Right lobe of liver (tissue), 6 donors: ENCODE data around the gene TTLL3. TPM values are rescaled to one million over a fixed set of nuclear protein-coding genes. Genes with fewer than 3 reads are reported as not detected.
"Not testable (repeated sequence)": the region's sequence is repeated elsewhere in the genome, so short reads cannot be mapped to it uniquely, and the experiment has no call there.

Experiments
- ATAC-seq, 4 donors: fragments of 200-7000 bp; cut with Tn5 transposase; one replicate each; pipeline ENCODE4 v1.9.1; 2020; ENCODE audit warnings: mild to moderate bottlenecking in 4 of 4, moderate library complexity in 4 of 4
- DNase-seq, 3 donors: peaks; one replicate each; pipeline ENCODE4 v3.0.0-alpha.2; 2020
- H3K27ac ChIP-seq, 3 donors: fragments of 200-600 bp; one replicate each; pipeline ENCODE4 v1.8.0; 2022
- H3K27me3 ChIP-seq, 2 donors: fragments of 200-600 bp; one replicate each; pipeline ENCODE4 v1.8.0; 2022
- H3K36me3 ChIP-seq, 4 donors: fragments of 200-600 bp; sonication (generic) in 1 of 4; one replicate each; pipeline versions ENCODE4 v1.5.1 to v1.8.0; 2017 to 2022; ENCODE audit warnings: control low read depth in 1 of 4
- H3K4me1 ChIP-seq, 4 donors: fragments of 200-600 bp; sonication (generic) in 1 of 4; one replicate each; pipeline versions ENCODE4 v1.5.1 to v1.8.0; 2017 to 2022; ENCODE audit warnings: control low read depth in 1 of 4
- H3K4me3 ChIP-seq, 3 donors: fragments of 200-600 bp; one replicate each; pipeline ENCODE4 v1.8.0; 2022
- H3K9me3 ChIP-seq, 4 donors: fragments of 200-600 bp; sonication (generic) in 1 of 4; one replicate each; pipeline versions ENCODE4 v1.5.1 to v1.8.0; 2017 to 2022; ENCODE audit warnings: control low read depth in 1 of 4
- POLR2A ChIP-seq: fragments of 450-650 bp; IDR thresholded peaks from one replicate; pipeline ENCODE4 v1.6.1; 2017; ENCODE audit warnings: antibody characterized with exemption, mild to moderate bottlenecking
- WGBS: methylation state at CpG from one replicate; pipeline ENCODE4 v1.1.6; 2018; ENCODE audit warnings: low coverage, low lambda C conversion rate; ENCODE audit not compliant: insufficient coverage; ENCODE audit errors: missing lambda C conversion rate; 5-methylcytosine and 5-hydroxymethylcytosine counted together
- intact Hi-C, 2 donors: fragments of 100-400 bp; cut with DNase I; formaldehyde crosslinking; loops; one replicate each; pipeline versions ENCODE4 v1.11.2 to v1.14.1; 2022
- total RNA-seq, 6 experiments: library from RNA; depleted of rRNA in 2 of 6; stranded (reverse); fragments of >200 nt in 2 of 6; fragmentation: NEBNext Ultra II Directional in 3 of 6; extraction: Animal tissue kit (Norgen Biotek cat#: 25700) in 3 of 6; gene quantifications; one replicate each; pipeline versions ENCODE4 v1.1.0 to v1.2.4, GENCODE V29; 2016 to 2023
- TF ChIP-seq, protein P1 (sequence below), 4 donors: fragments of 200-600 bp in 3 of 4; fragments of 450-650 bp in 1 of 4; IDR thresholded peaks; one replicate each; pipeline versions ENCODE4 v1.5.1 to v1.8.0; 2016 to 2022; ENCODE audit warnings: antibody characterized with exemption in 4 of 4, mild to moderate bottlenecking in 2 of 4
- donor health status: DM: no; HTN: yes; CAD: no.
- donor health status: DM: no; HTN: no; CAD: no.
- donor health status: DM: no; HTN: no; CAD: no.
- donor health status: DM: no; HTN: yes; CAD: no.
- donor health status: DM: no; HTN: yes; CAD: no.

Gene TTLL3
- total RNA-seq, 6 experiments from 2014 or later = 4.5 to 11.0 (median 8.6) TPM

DNA sequence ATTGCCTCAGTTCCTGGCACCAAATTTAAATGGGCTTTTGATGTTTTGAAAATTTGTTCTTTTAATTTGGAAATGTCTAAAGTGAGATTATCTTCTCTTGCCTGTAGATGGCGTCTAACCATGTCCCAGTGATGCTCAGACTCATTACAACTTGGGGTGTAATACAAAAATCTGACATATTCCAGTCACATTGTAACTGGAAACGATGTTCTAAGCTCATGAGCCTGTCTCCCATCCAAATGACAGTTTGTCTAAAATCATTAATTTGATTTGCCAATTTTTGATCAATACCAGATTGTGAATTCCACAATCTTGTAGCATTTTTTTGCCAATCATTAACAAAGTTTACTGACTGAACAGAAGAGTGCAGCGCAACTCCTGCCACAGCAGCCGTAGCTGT, 38.8 kb downstream of the TTLL3 start:
- WGBS = 20% methylated on average over 4 of the region's 4 CpGs
- H3K27ac ChIP-seq, H3K36me3 ChIP-seq, H3K4me3 ChIP-seq, DNase-seq, intact Hi-C loops, H3K9me3 ChIP-seq, H3K27me3 ChIP-seq, ATAC-seq: not testable (repeated sequence)
- TF ChIP-seq, protein P1, sequence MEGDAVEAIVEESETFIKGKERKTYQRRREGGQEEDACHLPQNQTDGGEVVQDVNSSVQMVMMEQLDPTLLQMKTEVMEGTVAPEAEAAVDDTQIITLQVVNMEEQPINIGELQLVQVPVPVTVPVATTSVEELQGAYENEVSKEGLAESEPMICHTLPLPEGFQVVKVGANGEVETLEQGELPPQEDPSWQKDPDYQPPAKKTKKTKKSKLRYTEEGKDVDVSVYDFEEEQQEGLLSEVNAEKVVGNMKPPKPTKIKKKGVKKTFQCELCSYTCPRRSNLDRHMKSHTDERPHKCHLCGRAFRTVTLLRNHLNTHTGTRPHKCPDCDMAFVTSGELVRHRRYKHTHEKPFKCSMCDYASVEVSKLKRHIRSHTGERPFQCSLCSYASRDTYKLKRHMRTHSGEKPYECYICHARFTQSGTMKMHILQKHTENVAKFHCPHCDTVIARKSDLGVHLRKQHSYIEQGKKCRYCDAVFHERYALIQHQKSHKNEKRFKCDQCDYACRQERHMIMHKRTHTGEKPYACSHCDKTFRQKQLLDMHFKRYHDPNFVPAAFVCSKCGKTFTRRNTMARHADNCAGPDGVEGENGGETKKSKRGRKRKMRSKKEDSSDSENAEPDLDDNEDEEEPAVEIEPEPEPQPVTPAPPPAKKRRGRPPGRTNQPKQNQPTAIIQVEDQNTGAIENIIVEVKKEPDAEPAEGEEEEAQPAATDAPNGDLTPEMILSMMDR (IDR thresholded peaks at IDR 0.05) = peak; percentile 58 to 63 (median 60)
- H3K4me1 ChIP-seq = peaks cover 0 to 26% (median 5%) of the 10 kb centered on the region in 4 donors

DNA sequence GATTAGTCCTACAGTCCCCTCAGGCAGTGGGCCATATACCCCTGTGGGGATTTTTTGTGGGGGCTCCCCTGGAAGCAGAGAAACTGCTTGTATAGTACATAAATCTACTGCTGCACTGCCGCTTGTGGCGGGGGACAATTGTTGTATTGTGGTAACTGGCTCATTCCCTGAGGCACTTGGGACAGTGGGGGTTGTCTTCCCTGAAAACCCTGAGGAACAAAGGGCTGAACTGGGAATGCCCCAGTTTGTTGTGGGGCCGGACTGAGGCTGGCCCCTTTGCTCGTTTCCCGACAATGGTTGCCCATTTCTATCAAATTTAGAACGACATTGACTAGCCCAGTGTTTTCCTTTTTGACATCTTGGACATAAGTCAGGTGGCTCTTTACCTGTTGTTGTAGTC, 41.3 kb downstream of the TTLL3 start:
- H3K9me3 ChIP-seq, H3K27me3 ChIP-seq, H3K36me3 ChIP-seq, DNase-seq, H3K27ac ChIP-seq, ATAC-seq, H3K4me3 ChIP-seq: not testable (repeated sequence)
- WGBS = 81% methylated on average over 3 of the region's 6 CpGs
- intact Hi-C loops = loop anchor here in 1 of 2 donors (10.0 kb wide), 1 partner anchor 73 kb away; no protein-coding TSS in a partner anchor
- H3K4me1 ChIP-seq = peaks cover 0 to 26% (median 4%) of the 10 kb centered on the region in 4 donors

DNA sequence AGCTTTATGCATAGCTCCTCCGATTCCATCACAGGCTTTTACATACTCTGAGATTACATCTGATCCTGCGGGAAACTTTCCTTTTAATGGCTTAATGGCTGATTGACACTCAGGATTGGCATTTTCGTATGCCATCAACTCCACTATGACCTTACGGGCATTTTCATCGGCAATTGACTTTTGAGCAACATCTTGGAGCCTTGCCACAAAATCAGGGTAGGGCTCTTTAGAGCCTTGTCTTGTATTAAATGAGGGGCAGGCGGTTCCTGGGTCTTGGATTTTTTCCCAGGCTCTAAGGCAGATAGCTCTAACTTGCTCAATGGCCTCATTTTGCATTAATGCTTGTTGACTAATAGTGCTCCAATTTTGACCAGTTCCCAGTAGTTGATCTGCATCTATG, 41.9 kb downstream of the TTLL3 start:
- not testable (repeated sequence) for H3K36me3 ChIP-seq, H3K27ac ChIP-seq, H3K9me3 ChIP-seq, H3K27me3 ChIP-seq, ATAC-seq, H3K4me3 ChIP-seq
- peak in 1 of 3 donors; percentile 68 for DNase-seq
- 31% methylated on average over 6 of the region's 6 CpGs for WGBS
- peaks cover 0 to 26% (median 4%) of the 10 kb centered on the region in 4 donors for H3K4me1 ChIP-seq
- intact Hi-C loops = loop anchor here in 1 of 2 donors (10.0 kb wide), 1 partner anchor 73 kb away; no protein-coding TSS in a partner anchor

DNA sequence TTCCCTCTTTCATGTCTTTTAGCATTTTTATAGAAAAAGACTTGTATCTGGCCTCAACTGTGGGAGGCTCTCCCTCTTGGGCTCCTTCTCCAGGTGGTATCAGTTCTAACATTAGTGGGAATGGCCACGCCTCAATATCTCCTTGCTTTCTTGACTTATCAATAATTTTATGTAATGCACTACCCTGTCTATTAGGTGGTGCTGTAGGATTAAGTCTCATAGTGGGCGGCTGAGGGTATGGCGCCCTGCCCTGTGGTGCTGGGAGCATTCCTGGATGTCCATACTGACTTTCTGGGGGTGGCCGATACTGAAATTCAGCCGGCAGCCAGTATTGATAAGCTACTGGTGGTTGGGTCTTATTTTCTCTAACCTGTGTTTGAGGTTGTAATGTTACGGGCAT, 42.5 kb downstream of the TTLL3 start:
- no peak for TF ChIP-seq POLR2A
- TF ChIP-seq, protein P1 (IDR thresholded peaks at IDR 0.05) = no peak
- H3K4me1 ChIP-seq = peaks cover 0 to 26% (median 4%) of the 10 kb centered on the region in 4 donors
- no peaks in the 10 kb centered on the region for H3K9me3 ChIP-seq
- intact Hi-C loops = loop anchor here in 1 of 2 donors (10.0 kb wide), 1 partner anchor 72 kb away; no protein-coding TSS in a partner anchor
- no peaks in the 10 kb centered on the region for H3K27me3 ChIP-seq
- H3K27ac ChIP-seq = no peak overlapping the region
- no peak for DNase-seq
- H3K4me3 ChIP-seq = no peak overlapping the region
- no peak for ATAC-seq
- H3K36me3 ChIP-seq = no peaks in the 10 kb centered on the region
- 94% methylated on average over 3 of the region's 6 CpGs for WGBS

DNA sequence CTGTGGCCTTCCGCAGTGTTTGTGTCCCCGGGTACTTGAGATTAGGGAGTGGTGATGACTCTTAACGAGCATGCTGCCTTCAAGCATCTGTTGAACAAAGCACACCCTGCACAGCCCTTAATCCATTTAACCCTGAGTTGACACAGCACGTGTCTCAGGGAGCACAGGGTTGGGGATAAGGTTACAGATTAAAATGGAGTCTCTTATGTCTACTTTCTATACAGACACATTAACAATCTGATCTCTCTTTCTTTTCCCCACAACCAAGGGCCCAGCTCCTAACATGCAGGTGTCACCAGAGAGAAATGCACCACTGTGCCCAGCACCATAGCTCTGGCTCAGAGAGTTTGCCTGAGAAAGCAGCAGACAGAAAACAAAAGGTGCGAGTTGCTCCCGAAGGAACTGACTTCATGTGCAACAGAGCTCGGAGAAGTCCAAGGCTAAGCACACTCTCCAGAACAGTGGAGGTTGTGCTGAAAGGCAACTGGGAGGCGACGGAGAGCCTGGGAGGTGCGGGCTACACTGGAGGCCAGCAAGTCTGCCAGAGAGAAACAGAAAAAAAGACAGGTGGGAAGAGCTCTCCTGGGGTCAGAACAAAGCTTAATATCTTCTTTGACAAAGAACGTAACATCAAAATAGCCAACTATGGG, 44.4 kb downstream of the TTLL3 start:
- not testable (repeated sequence) for H3K27ac ChIP-seq, ATAC-seq, H3K4me3 ChIP-seq, H3K9me3 ChIP-seq, H3K27me3 ChIP-seq, H3K36me3 ChIP-seq, DNase-seq
- peaks cover 0 to 17% (median 3%) of the 10 kb centered on the region in 4 donors for H3K4me1 ChIP-seq
- intact Hi-C loops = loop anchor here in 1 of 2 donors (10.0 kb wide), 1 partner anchor 70 kb away; no protein-coding TSS in a partner anchor
- WGBS = 82% methylated on average over 8 of the region's 11 CpGs

DNA sequence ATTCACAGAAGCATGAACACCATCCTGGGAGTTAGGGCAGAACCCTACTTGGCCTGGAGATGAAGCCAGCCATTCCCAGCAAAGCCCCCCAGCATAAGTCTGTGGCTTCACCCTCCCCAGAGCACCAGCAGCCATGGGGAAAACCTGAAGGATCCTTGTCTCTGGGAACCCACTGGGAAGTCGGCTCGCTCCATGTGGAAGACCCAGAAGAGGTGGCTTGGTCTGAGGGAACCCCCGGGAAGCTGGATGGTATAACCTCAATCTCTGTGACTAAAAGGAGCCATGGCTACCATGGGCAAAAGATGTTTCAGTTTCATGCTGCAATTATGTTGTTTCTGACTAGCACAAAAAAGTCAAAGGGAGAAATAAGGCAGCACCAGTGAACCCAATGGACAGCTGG, 45.5 kb downstream of the TTLL3 start:
- TF ChIP-seq, protein P1 (IDR thresholded peaks at IDR 0.05) = no peak
- TF ChIP-seq POLR2A = no peak
- intact Hi-C loops = loop anchor here in 1 of 2 donors (10.0 kb wide), 1 partner anchor 69 kb away; no protein-coding TSS in a partner anchor
- Histone ChIP-seq H3K9me3 (no peaks in the 10 kb centered on the region), H3K27me3 (no peaks in the 10 kb centered on the region), H3K4me3 (no peak overlapping the region), H3K4me1 (peaks cover 0 to 9% (median 0%) of the 10 kb centered on the region in 4 donors), H3K27ac (no peak overlapping the region), H3K36me3 (no peaks in the 10 kb centered on the region)
- no CpG with 5 or more reads among the region's 3 CpGs for WGBS
- ATAC-seq (no peak), DNase-seq (no peak)
